Uterus (tissue), 2 donors: ENCODE measurements around the gene FCRL5.

Source experiments
- CTCF ChIP-seq, 4 experiments: fragments of 200-600 bp in 2 of 4; fragments of 450-650 bp in 2 of 4; sonication (generic) in 2 of 4; IDR thresholded peaks; one replicate each; pipeline ENCODE4 v1.5.1; 2016 to 2019; ENCODE audit warnings: antibody characterized with exemption in 4 of 4, mild to moderate bottlenecking in 2 of 4, moderate library complexity in 1 of 4
- POLR2A ChIP-seq, 2 donors: fragments of 450-650 bp; IDR thresholded peaks; one replicate each; pipeline ENCODE4 v1.6.1; 2016; ENCODE audit warnings: antibody characterized with exemption in 2 of 2, mild to moderate bottlenecking in 1 of 2, moderate library complexity in 1 of 2

GRCh38 chr1:157523774-157524493 lies 28.4 kb downstream of the FCRL5 start:
- TF ChIP-seq CTCF (IDR thresholded peaks at IDR 0.05) = no peak
- TF ChIP-seq POLR2A (IDR thresholded peaks at IDR 0.05) = no peak
